HEK293T (cell line): ENCODE data around the gene OR13J1.

Source experiments
- CTCF ChIA-PET: fragments of 350-600 bp; formaldehyde crosslinking; extraction: SDS; loops from one replicate; lab custom pipeline; 2021; ENCODE audit warnings: antibody characterized with exemption, inconsistent platforms; lab: Yijun Ruan, JAX
- POLR2A ChIA-PET: fragments of 350-600 bp; formaldehyde crosslinking; extraction: SDS; loops from one replicate; lab custom pipeline; 2020; ENCODE audit warnings: antibody characterized with exemption, inconsistent platforms; lab: Yijun Ruan, JAX
- DNase-seq: peaks from one replicate; pipeline ENCODE4 v3.0.0; 2012; ENCODE audit warnings: mixed read lengths; ENCODE audit errors: extremely low spot score
- ARNT ChIP-seq: fragments of 450-650 bp; IDR thresholded peaks from 2 replicates; pipeline ENCODE4 v1.6.1; 2017; ENCODE audit warnings: mild to moderate bottlenecking
- BHLHE40 ChIP-seq: fragments of 450-650 bp; IDR thresholded peaks from 2 replicates; pipeline ENCODE4 v1.6.1; 2016; ENCODE audit warnings: mild to moderate bottlenecking, moderate library complexity, borderline replicate concordance
- CTBP1 ChIP-seq: fragments of 450-650 bp; IDR thresholded peaks from 2 replicates; pipeline ENCODE4 v1.6.1; 2016; ENCODE audit warnings: borderline replicate concordance
- ELF4 ChIP-seq: fragments of 450-650 bp; IDR thresholded peaks from 2 replicates; pipeline ENCODE4 v1.6.1; 2017; ENCODE audit warnings: antibody characterized with exemption
- FOXA1 ChIP-seq: fragments of 450-650 bp; IDR thresholded peaks from 2 replicates; pipeline ENCODE4 v1.6.1; 2016; ENCODE audit warnings: mild to moderate bottlenecking
- FOXK2 ChIP-seq: fragments of 450-650 bp; IDR thresholded peaks from 2 replicates; pipeline ENCODE4 v1.6.1; 2016; ENCODE audit warnings: mild to moderate bottlenecking
- FOXM1 ChIP-seq: fragments of 450-650 bp; IDR thresholded peaks from 2 replicates; pipeline ENCODE4 v1.6.1; 2017; ENCODE audit warnings: mild to moderate bottlenecking, borderline replicate concordance
- HDGF ChIP-seq: fragments of 450-650 bp; IDR thresholded peaks from 2 replicates; pipeline ENCODE4 v1.6.1; 2017; ENCODE audit warnings: antibody characterized with exemption, borderline replicate concordance
- L3MBTL2 ChIP-seq: fragments of 450-650 bp; conservative IDR thresholded peaks from 2 replicates; pipeline ENCODE4 v1.6.1; 2016; ENCODE audit warnings: mild to moderate bottlenecking
- LEF1 ChIP-seq: fragments of 450-650 bp; IDR thresholded peaks from 2 replicates; pipeline ENCODE4 v1.6.1; 2017; ENCODE audit warnings: mild to moderate bottlenecking, borderline replicate concordance
- NFRKB ChIP-seq: fragments of 450-650 bp; IDR thresholded peaks from 2 replicates; pipeline ENCODE4 v1.6.1; 2016; ENCODE audit warnings: mild to moderate bottlenecking, moderate library complexity
- SP1 ChIP-seq: fragments of 450-650 bp; IDR thresholded peaks from 2 replicates; pipeline ENCODE4 v1.6.1; 2017
- SUZ12 ChIP-seq: fragments of 450-650 bp; IDR thresholded peaks from 2 replicates; pipeline ENCODE4 v1.6.1; 2016; ENCODE audit warnings: mild to moderate bottlenecking
- TARDBP ChIP-seq: fragments of 450-650 bp; IDR thresholded peaks from 2 replicates; pipeline ENCODE4 v1.6.1; 2016
- ZNF384 ChIP-seq: fragments of 450-650 bp; IDR thresholded peaks from 2 replicates; pipeline ENCODE4 v1.6.1; 2016
- TF ChIP-seq, protein P1 (sequence below): fragments of 450-650 bp; IDR thresholded peaks from 2 replicates; pipeline ENCODE4 v1.6.1; 2016

OR13J1 gene

DNA sequence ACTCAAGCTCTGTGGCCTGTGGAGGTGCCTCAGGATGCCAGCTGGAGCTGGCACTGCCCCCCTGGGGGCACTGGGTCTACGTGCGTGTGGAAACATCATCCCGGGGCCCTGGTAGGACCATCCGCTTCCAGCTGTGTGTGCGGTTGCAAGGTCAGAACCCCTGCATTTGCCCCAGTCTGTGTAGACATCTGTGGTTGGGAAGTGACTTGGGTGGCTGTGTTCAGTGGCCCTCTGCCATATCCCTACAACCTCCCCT is 28.6 kb downstream of the OR13J1 start:
- POLR2A ChIA-PET, result no interaction called here
- DNase-seq, result no peak
- CTCF ChIA-PET, result no interaction called here
- TF ChIP-seq TARDBP (no peak), HDGF (no peak), LEF1 (no peak), SP1 (no peak), L3MBTL2 (no peak), ELF4 (no peak), NFRKB (no peak), SUZ12 (no peak), ARNT (no peak), FOXK2 (no peak), ZNF384 (no peak), BHLHE40 (no peak), CTBP1 (no peak), FOXM1 (no peak)
- TF ChIP-seq, protein P1, sequence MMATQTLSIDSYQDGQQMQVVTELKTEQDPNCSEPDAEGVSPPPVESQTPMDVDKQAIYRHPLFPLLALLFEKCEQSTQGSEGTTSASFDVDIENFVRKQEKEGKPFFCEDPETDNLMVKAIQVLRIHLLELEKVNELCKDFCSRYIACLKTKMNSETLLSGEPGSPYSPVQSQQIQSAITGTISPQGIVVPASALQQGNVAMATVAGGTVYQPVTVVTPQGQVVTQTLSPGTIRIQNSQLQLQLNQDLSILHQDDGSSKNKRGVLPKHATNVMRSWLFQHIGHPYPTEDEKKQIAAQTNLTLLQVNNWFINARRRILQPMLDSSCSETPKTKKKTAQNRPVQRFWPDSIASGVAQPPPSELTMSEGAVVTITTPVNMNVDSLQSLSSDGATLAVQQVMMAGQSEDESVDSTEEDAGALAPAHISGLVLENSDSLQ, result no peak

DNA sequence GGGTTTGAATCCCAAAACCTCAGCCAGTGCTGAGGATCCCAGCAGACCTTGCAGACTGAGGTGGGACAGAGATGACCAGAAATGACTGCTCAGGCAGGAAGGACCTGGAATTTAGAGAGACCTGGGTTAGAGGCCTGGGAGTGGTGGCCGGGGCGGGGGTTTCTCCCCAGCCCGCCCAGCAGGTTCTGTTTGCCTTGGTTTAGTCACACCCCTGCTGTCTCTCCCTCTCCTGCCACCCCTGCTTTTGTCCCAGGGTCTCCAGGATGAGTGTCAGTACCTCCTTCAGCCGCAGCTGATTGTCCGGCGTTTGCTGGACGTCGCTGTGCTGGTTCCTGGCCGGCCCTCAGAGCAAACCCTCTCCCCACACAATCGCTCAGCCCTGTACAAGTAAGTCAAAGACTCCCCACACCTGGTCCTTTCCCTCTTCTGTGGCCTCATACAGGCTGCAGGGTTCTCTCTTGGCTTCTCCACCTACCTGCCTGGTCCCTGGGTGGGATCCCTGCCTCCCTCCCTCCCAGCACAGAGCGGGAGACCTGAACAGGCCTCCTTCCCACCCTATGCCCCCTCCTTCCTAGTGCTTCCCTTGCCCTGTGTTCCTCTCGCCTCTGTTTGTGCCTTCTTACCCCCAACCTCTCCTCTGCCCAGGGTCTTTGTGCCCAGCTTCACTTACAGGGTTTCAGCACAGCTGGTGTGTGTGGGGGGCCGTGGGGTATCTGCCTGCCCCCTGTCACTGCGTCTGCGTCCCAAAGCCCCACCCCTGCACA is 29.1 kb downstream of the OR13J1 start:
- ChIA-PET POLR2A (no interaction called here), CTCF (interaction anchor here (0.6 to 1.2 kb wide), 2 partner anchors 50 to 373 kb away, joined by 3 read pairs; no protein-coding TSS in a partner anchor)
- TF ChIP-seq FOXA1, result no peak
- TF ChIP-seq, protein P1, result no peak
- TF ChIP-seq FOXK2, result no peak
- no peak for TF ChIP-seq ARNT
- TF ChIP-seq ELF4, result no peak
- no peak for TF ChIP-seq SP1
- TF ChIP-seq BHLHE40, result no peak
- no peak for TF ChIP-seq SUZ12
- no peak for TF ChIP-seq LEF1
- TF ChIP-seq HDGF, result no peak
- TF ChIP-seq FOXM1, result no peak
- TF ChIP-seq L3MBTL2, result no peak
- no peak for TF ChIP-seq TARDBP
- DNase-seq, result no peak

DNA sequence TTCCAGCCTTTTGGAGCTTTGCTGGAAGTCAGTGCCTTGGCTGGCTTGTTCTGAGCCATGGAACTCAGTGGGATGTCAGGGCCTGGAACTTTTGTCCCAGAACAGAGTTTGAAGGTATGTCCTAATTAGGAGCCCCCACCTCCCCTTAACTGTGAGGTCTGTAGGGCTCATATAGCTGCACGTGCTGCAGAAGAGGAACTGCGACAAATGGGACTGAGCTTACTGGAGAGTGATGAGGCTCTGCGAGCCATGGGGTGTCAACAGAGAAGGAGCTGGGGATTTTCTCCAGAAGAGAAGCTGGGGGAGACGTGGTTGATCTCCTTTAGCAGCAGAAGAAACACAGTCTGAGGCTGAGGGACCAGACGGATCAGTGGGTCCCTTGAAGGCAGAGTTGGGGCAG is 30.3 kb downstream of the OR13J1 start:
- no peak for DNase-seq
- POLR2A ChIA-PET, result no interaction called here
- CTCF ChIA-PET, result no interaction called here
- TF ChIP-seq ELF4 (no peak), SUZ12 (no peak), CTBP1 (no peak), L3MBTL2 (no peak), SP1 (no peak), NFRKB (no peak), FOXK2 (no peak), ZNF384 (no peak), FOXA1 (no peak), ARNT (no peak), BHLHE40 (no peak), LEF1 (no peak), FOXM1 (no peak), TARDBP (no peak), HDGF (no peak)
- TF ChIP-seq, protein P1, result no peak

DNA sequence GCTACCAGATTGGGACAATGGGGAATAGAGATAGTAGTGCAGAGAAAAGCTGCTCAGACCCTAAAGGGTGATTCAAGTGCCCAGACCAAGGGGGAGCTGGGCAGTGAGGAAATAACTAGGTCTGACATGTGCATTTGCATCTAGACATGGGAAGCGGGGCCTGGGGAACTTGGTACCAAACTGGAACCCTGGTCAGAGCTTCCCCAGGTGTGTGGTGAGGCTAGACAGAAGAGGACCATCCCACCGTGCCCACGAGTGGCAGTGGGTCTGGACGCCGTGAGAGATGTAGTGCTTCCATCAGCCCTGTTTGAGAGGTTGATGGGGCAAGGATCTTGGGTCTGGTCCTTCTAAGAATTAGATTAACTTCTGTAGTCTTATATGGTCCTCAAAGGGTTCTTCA is 33.6 kb downstream of the OR13J1 start:
- ChIA-PET CTCF (no interaction called here), POLR2A (no interaction called here)
- no peak for TF ChIP-seq FOXK2
- TF ChIP-seq LEF1, result no peak
- TF ChIP-seq NFRKB, result no peak
- TF ChIP-seq L3MBTL2, result no peak
- no peak for TF ChIP-seq SUZ12
- TF ChIP-seq HDGF, result no peak
- TF ChIP-seq ZNF384, result no peak
- TF ChIP-seq FOXA1, result no peak
- no peak for TF ChIP-seq TARDBP
- TF ChIP-seq SP1, result no peak
- TF ChIP-seq, protein P1, result no peak
- no peak for DNase-seq

DNA sequence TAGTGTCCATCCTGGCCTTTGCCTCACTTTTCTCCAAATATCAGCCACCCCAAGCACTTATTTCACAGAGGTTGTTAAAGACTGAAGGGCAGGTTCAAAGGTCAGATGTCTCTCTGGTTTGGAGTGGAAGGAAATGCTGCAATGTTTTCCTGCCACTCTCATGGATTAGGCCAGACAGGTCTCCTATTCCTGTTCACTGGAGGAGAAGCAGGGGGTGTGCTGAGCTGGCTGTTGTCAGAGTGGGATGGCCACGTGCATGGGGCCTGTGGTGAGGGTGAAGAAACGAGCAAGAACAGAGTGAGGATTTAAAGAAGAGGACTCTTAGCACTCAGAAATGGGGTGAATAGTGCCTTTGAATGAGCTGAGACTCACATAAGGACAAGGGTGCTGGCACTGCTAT is 34.4 kb downstream of the OR13J1 start:
- DNase-seq, result no peak
- POLR2A ChIA-PET, result no interaction called here
- CTCF ChIA-PET, result no interaction called here
- TF ChIP-seq ZNF384, result no peak
- TF ChIP-seq, protein P1, result no peak
- no peak for TF ChIP-seq FOXK2
- TF ChIP-seq FOXM1, result no peak
- TF ChIP-seq ELF4, result no peak
- TF ChIP-seq LEF1, result no peak
- TF ChIP-seq CTBP1, result no peak
- no peak for TF ChIP-seq L3MBTL2
- TF ChIP-seq HDGF, result no peak
- no peak for TF ChIP-seq SUZ12
- no peak for TF ChIP-seq ARNT
- TF ChIP-seq TARDBP, result no peak
- TF ChIP-seq FOXA1, result no peak
- no peak for TF ChIP-seq SP1
